ENCODE results near the gene AUTS2. TPM values are rescaled to one million over a fixed set of nuclear protein-coding genes. Genes with fewer than 3 reads are reported as not detected.
A peak's percentile ranks its signal among the peaks of the same experiment; 100 is the strongest.

Gene AUTS2
- total and polyA plus RNA-seq, 9 of the 15 experiments (the other 6 are each of a cell fraction or from before 2014, with no cell fraction given) = 0.58 TPM; not detected in 8

GRCh38 chr7:69818636-69819332, 220.5 kb downstream of the AUTS2 start (continued):
- TF ChIP-seq NRF1 (conservative IDR thresholded peaks at IDR 0.05 in 1 of 2, IDR thresholded peaks at IDR 0.05 in 1 of 2) (no peak), XRCC5 (IDR thresholded peaks at IDR 0.05; ENCODE audit: low read depth, low read length) (no peak), CEBPZ (IDR thresholded peaks at IDR 0.05; ENCODE audit: borderline replicate concordance, low read depth, low read length) (no peak), CUX1 (CRISPR knock-in tag; IDR thresholded peaks at IDR 0.05) (no peak), E2F4 (CRISPR knock-in tag; IDR thresholded peaks at IDR 0.05; ENCODE audit: low read depth) (no peak), RFX5 (IDR thresholded peaks at IDR 0.05; ENCODE audit: low read depth, low read length) (no peak), NR2F6 (CRISPR knock-in tag; IDR thresholded peaks at IDR 0.05) (no peak), PTBP1 (IDR thresholded peaks at IDR 0.05; ENCODE audit: low read depth, low read length) (no peak), ZNF75A (CRISPR knock-in tag; IDR thresholded peaks at IDR 0.05) (no peak), IRF1 (CRISPR knock-in tag; IDR thresholded peaks at IDR 0.05; ENCODE audit: borderline replicate concordance) (no peak), NELFE (IDR thresholded peaks at IDR 0.05; ENCODE audit: insufficient read depth, insufficient read length) (no peak), KLF1 (tag; IDR thresholded peaks at IDR 0.05) (no peak), MAFK (IDR thresholded peaks at IDR 0.05; ENCODE audit: low read length) (peak; percentile 70), OTX1 (CRISPR knock-in tag; IDR thresholded peaks at IDR 0.05) (no peak)
